RWPE2 (cell line): Measurements from ENCODE around the gene MAFB.

Experiments
- ATAC-seq: fragments of 200-7000 bp; cut with Tn5 transposase; 3 replicates; pipeline ENCODE4 v1.9.1; 2021; ENCODE audit warnings: low read depth
- DNase-seq: peaks from one replicate; pipeline ENCODE4 v3.0.0-alpha.2; 2020; ENCODE audit warnings: low spot score
- H3K27ac ChIP-seq: fragments of 450-650 bp; 2 replicates; pipeline ENCODE4 v1.5.1; 2017; ENCODE audit warnings: mild to moderate bottlenecking; ENCODE audit not compliant: poor library complexity, severe bottlenecking
- H3K27me3 ChIP-seq: fragments of 250-450 bp; sonication (Bioruptor Pico); 2 replicates; pipeline ENCODE4 v1.5.1; 2021; ENCODE audit warnings: mild to moderate bottlenecking, moderate library complexity; ENCODE audit not compliant: insufficient read depth, poor library complexity, severe bottlenecking
- H3K36me3 ChIP-seq: fragments of 250-450 bp; sonication (Bioruptor Pico); 2 replicates; pipeline ENCODE4 v1.5.1; 2020; ENCODE audit warnings: low read depth, mild to moderate bottlenecking, moderate library complexity
- H3K4me1 ChIP-seq: fragments of 250-450 bp; sonication (Bioruptor Pico); 2 replicates; pipeline ENCODE4 v1.5.1; 2021; ENCODE audit warnings: mild to moderate bottlenecking, moderate library complexity; ENCODE audit not compliant: insufficient read depth, poor library complexity, severe bottlenecking
- H3K4me3 ChIP-seq: fragments of 250-450 bp; sonication (Bioruptor Pico); 2 replicates; pipeline ENCODE4 v1.5.1; 2021; ENCODE audit warnings: mild to moderate bottlenecking, moderate library complexity; ENCODE audit not compliant: severe bottlenecking
- H3K9me3 ChIP-seq: fragments of 250-450 bp; sonication (Bioruptor Pico); 2 replicates; pipeline ENCODE4 v1.5.1; 2021; ENCODE audit warnings: mild to moderate bottlenecking, moderate library complexity; ENCODE audit not compliant: severe bottlenecking
- TF ChIP-seq, protein P1 (sequence below): fragments of 450-650 bp; IDR thresholded peaks from one replicate; pipeline ENCODE4 v1.5.1; 2017; ENCODE audit warnings: mild to moderate bottlenecking, moderate library complexity; ENCODE audit not compliant: poor library complexity, severe bottlenecking

MAFB gene

DNA sequence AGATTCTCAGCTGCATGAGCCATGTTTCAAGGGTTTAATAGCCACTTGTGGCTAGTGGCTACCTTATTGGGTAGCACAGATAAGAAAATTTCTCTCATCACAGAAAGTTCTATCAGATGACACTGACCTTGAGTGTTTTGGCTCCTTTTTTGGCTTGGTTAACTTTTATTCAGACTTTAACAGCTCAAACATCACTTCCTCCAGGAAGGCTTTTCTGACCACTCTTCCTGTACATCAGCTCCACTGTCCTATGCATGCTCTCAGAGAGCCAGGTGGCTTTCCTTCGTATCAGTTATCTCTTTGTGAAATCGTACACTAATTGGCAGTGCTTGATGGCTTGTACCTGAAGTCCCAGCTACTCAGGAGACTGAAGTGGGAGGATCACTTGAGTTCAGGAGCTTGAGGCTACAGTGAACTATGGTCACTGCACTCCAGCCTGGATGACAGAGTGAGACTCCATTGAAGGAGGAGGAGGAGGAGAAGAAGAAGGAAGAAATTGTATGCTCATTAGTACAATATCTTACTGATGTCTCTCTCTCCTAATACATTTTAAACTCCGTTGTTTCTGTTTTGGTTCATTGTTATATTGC, 10.7 kb downstream of the MAFB start:
- H3K9me3 ChIP-seq = no peaks in the 10 kb centered on the region
- TF ChIP-seq, protein P1, sequence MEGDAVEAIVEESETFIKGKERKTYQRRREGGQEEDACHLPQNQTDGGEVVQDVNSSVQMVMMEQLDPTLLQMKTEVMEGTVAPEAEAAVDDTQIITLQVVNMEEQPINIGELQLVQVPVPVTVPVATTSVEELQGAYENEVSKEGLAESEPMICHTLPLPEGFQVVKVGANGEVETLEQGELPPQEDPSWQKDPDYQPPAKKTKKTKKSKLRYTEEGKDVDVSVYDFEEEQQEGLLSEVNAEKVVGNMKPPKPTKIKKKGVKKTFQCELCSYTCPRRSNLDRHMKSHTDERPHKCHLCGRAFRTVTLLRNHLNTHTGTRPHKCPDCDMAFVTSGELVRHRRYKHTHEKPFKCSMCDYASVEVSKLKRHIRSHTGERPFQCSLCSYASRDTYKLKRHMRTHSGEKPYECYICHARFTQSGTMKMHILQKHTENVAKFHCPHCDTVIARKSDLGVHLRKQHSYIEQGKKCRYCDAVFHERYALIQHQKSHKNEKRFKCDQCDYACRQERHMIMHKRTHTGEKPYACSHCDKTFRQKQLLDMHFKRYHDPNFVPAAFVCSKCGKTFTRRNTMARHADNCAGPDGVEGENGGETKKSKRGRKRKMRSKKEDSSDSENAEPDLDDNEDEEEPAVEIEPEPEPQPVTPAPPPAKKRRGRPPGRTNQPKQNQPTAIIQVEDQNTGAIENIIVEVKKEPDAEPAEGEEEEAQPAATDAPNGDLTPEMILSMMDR = no peak
- no peaks in the 10 kb centered on the region for H3K36me3 ChIP-seq
- H3K4me3 ChIP-seq = no peak overlapping the region
- DNase-seq = no peak
- H3K27me3 ChIP-seq = peaks cover 27% of the 10 kb centered on the region
- no peaks in the 10 kb centered on the region for H3K4me1 ChIP-seq
- ATAC-seq = no peak
- H3K27ac ChIP-seq = no peak overlapping the region

DNA sequence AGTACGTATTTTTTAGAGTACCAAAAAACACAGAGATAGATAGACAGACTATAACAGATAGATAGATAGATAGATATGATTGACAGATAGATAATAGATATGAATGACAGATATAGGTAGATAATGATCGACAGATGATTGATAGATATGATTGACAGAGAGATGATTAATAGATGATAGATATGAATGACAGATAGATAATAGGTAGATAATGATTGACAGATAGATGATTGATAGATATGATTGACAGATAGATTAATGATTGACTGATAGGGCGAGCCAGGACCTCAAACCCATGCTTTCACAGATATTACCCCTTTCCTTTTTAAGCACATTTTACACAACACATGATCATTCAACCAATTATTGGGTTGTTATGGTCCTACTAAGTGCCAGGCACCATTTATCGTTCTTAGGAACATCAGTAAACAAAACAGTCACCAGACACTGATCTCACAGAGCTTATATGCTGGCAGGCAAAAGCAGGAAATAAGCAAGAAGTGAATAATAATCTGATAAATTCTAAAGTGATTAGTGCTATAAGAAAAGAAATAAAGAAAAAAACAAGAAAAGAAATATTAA, 11.6 kb downstream of the MAFB start:
- TF ChIP-seq, protein P1 = no peak
- no peaks in the 10 kb centered on the region for H3K9me3 ChIP-seq
- no peak overlapping the region for H3K27ac ChIP-seq
- H3K27me3 ChIP-seq = peaks cover 27% of the 10 kb centered on the region
- no peaks in the 10 kb centered on the region for H3K4me1 ChIP-seq
- ATAC-seq = no peak
- H3K36me3 ChIP-seq = no peaks in the 10 kb centered on the region
- DNase-seq = no peak
- H3K4me3 ChIP-seq = no peak overlapping the region

DNA sequence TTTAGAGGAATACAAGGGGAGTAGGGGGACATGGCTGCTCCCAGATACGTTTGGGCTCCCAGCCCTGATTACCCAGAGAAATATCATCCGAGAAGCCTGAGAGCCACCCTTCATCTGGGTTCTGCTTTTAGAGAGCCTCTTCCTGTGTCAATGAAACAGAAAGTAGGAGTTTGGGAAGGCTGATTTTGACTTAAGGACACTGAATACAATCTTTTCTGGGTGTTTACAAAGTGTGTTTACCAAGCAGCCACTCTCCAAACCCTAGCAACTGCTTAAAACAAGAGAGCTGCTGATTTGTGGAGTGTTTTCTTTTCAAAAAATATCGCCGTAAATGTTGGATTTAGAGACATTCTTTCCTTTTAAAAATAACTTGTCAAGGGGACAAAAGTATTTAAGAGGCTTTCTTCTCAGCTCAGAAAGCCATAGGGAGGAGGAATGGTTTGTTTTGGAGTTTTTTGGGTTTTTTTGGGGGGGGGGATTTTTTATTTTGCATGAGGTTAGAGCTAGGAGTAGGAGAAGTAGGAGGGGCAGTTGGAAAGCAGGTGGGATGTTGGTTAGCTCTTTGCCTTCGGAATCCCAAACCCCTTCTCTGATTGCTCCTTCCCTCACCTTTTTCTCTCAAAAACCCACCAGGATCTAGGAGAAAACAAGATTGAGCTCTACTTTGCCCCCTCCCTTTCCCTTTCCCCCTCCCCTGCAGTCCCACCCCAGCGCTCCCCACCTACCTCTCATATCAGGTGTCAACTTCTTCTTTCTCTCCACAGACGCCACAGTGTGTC, 12.4 kb downstream of the MAFB start:
- Histone ChIP-seq H3K4me1 (no peaks in the 10 kb centered on the region), H3K27ac (no peak overlapping the region), H3K4me3 (no peak overlapping the region), H3K9me3 (no peaks in the 10 kb centered on the region), H3K36me3 (no peaks in the 10 kb centered on the region), H3K27me3 (peaks cover 27% of the 10 kb centered on the region)
- TF ChIP-seq, protein P1 = no peak
- no peak; the same call in 1 of the 3 replicates for ATAC-seq
- no peak for DNase-seq

DNA sequence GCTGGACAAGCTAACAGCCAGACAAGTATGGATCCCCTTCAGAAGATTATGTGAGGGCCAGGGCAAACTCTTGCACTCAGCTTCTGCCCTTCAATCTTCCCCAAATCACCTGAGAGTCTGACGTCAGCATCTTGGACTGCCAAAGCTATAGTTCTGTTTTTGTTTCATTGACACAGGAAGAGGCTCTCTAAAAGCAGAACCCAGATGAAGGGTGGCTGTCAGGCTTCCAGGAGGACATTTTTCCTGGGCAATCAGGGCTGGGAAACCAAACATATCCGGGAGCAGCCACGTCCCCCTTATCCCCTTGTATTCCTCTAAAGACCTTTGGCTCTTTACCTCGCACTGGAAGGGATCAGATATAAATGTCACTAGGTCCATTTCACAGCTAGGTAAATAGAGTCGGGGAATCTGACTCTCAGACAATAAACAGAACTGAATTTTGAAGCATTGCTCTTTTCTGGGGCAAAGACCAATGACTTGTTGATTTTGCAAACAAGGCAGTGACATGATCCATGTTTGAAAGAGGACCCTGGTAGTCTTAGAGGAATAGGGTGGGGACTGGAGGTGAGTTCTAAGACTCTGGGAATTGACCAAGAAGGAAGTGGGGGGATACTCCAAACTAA, 13.3 kb downstream of the MAFB start:
- DNase-seq (peak; percentile 15), ATAC-seq (no peak)
- Histone ChIP-seq H3K9me3 (no peaks in the 10 kb centered on the region), H3K27me3 (peaks cover 21% of the 10 kb centered on the region), H3K4me1 (no peaks in the 10 kb centered on the region), H3K27ac (no peak overlapping the region), H3K36me3 (no peaks in the 10 kb centered on the region), H3K4me3 (no peak overlapping the region)
- TF ChIP-seq, protein P1 = no peak
